HCT116 (cell line): ENCODE data around the gene SKAP1.

ENCODE experiments used
- ATF3 ChIP-seq: IDR thresholded peaks from 2 replicates; pipeline ENCODE4 v1.6.1; 2012
- CTCF ChIP-seq, 3 experiments: fragments of 200-600 bp in 1 of 3; sonication (generic) in 1 of 3; IDR thresholded peaks in 2 of 3; conservative IDR thresholded peaks in 1 of 3; 2 replicates each; pipeline ENCODE4 v1.5.1; 2012 to 2017; ENCODE audit warnings: low read depth in 2 of 3, low read length in 2 of 3, antibody characterized with exemption in 1 of 3, borderline replicate concordance in 1 of 3, control low read depth in 1 of 3, mild to moderate bottlenecking in 1 of 3, mixed read lengths in 1 of 3, mixed run types in 1 of 3, moderate library complexity in 1 of 3; ENCODE audit not compliant: insufficient read depth in 1 of 3
- ELF1 ChIP-seq: IDR thresholded peaks from 2 replicates; pipeline ENCODE4 v1.6.1; 2012; ENCODE audit warnings: low read depth, borderline replicate concordance
- EZH2 ChIP-seq: fragments of 200-600 bp; sonication (generic); IDR thresholded peaks from 2 replicates; pipeline ENCODE4 v1.6.1; 2017; ENCODE audit warnings: antibody characterized with exemption, mixed run types
- EZH2phosphoT487 ChIP-seq: fragments of 200-600 bp; IDR thresholded peaks from 2 replicates; pipeline ENCODE4 v1.6.1; 2018; ENCODE audit warnings: antibody characterized with exemption, borderline replicate concordance
- JUND ChIP-seq: IDR thresholded peaks from 2 replicates; pipeline ENCODE4 v1.6.1; 2012
- MAX ChIP-seq: IDR thresholded peaks from 2 replicates; pipeline ENCODE4 v1.6.1; 2012
- POLR2A ChIP-seq: IDR thresholded peaks from 2 replicates; pipeline ENCODE4 v1.7.0; 2011; ENCODE audit warnings: borderline replicate concordance; ENCODE audit not compliant: insufficient read depth, insufficient read length; ENCODE audit errors: extremely low read depth
- POLR2AphosphoS5 ChIP-seq: IDR thresholded peaks from 2 replicates; pipeline ENCODE4 v1.6.1; 2011; ENCODE audit warnings: mild to moderate bottlenecking, low read depth, low read length, moderate library complexity
- REST ChIP-seq: IDR thresholded peaks from 2 replicates; pipeline ENCODE4 v1.6.1; 2012; ENCODE audit warnings: low read depth
- YY1 ChIP-seq: IDR thresholded peaks from 2 replicates; pipeline ENCODE4 v1.6.1; 2011; ENCODE audit warnings: low read length, low read depth, moderate library complexity, mild to moderate bottlenecking; ENCODE audit not compliant: insufficient replicate concordance; ENCODE audit errors: extremely low read depth
- ZFX ChIP-seq: fragments of 450-650 bp; IDR thresholded peaks from 2 replicates; pipeline ENCODE4 v1.6.1; 2017
- ZNF274 ChIP-seq: fragments of 200-500 bp; sonication (Bioruptor generic); IDR thresholded peaks from 2 replicates; pipeline ENCODE4 v1.6.1; 2014; ENCODE audit warnings: mild to moderate bottlenecking, low read depth, low read length, inconsistent platforms

GRCh38 chr17:48152289-48152688, 277.7 kb downstream of the SKAP1 start:
- TF ChIP-seq JUND (no peak), POLR2AphosphoS5 (no peak), CTCF (IDR thresholded peaks at IDR 0.05 in 2 of 3, conservative IDR thresholded peaks at IDR 0.05 in 1 of 3; ENCODE audit: borderline replicate concordance in 1 of 3, insufficient read depth in 1 of 3, low read depth in 2 of 3, low read length in 2 of 3) (no peak), ELF1 (no peak), REST (no peak), EZH2phosphoT487 (no peak), POLR2A (no peak), YY1 (no peak), MAX (no peak), ZFX (no peak), ATF3 (no peak), ZNF274 (no peak), EZH2 (no peak)
